HepG2 (cell line): Measurements from ENCODE around the gene MSMB. TPM values are rescaled to one million over a fixed set of nuclear protein-coding genes. Genes with fewer than 3 reads are reported as not detected.

Source experiments
- ATAC-seq: fragments of 200-7000 bp; cut with Tn5 transposase; 3 replicates; pipeline ENCODE4 v1.9.1; 2020; ENCODE audit warnings: mild to moderate bottlenecking, moderate library complexity
- BruUV-seq: library from RNA; stranded (reverse); fragments of 400-500 nt; replicated peaks from 2 replicates; lab custom pipeline; 2021; lab: Mats Ljungman, UMichigan
- CTCF ChIA-PET: fragments of 300-600 bp; formaldehyde crosslinking; extraction: SDS; loops from one replicate; lab custom pipeline; 2021; ENCODE audit warnings: low total read pairs, inconsistent platforms, low intra/inter-chr PET ratio; lab: Yijun Ruan, JAX
- POLR2A ChIA-PET: fragments of 350-600 bp; sonication (Branson Sonifier 250); formaldehyde crosslinking; loops from one replicate; lab custom pipeline; 2020; ENCODE audit warnings: antibody characterized with exemption, inconsistent platforms; lab: Yijun Ruan, JAX
- DNase-seq: peaks from one replicate; pipeline ENCODE4 v3.0.0-alpha.2; 2015; ENCODE audit warnings: low spot score
- FAIRE-seq: peaks from 3 replicates; lab custom pipeline; 2011; peaks lifted over from hg19 to GRCh38; lab: Jason Lieb, UNC
- H2AFZ ChIP-seq: one replicate; pipeline ENCODE4 v1.6.1; 2011; ENCODE audit warnings: low read length, inconsistent platforms
- H3K27ac ChIP-seq: fragments of 300-600 bp; 3 replicates; pipeline ENCODE4 v1.8.0; 2011; ENCODE audit warnings: mixed run types, mild to moderate bottlenecking, mixed read lengths, low read length, inconsistent platforms; ENCODE audit not compliant: insufficient read depth; ENCODE audit errors: extremely low read length
- H3K27me3 ChIP-seq, 2 experiments: fragments of 200-600 bp in 1 of 2; 2 replicates in 1 of 2; 3 replicates in 1 of 2; pipeline versions ENCODE4 v1.6.0 to v1.8.0; 2011; ENCODE audit warnings: low read length in 2 of 2, mild to moderate bottlenecking in 2 of 2, moderate library complexity in 2 of 2, inconsistent platforms in 1 of 2; ENCODE audit not compliant: insufficient read depth in 2 of 2, control insufficient read depth in 1 of 2
- H3K36me3 ChIP-seq, 2 experiments: fragments of 200-600 bp in 1 of 2; replicated peaks in 1 of 2; 2 replicates in 1 of 2; 3 replicates in 1 of 2; pipeline versions ENCODE4 v1.5.1 to v1.8.0; 2011; ENCODE audit warnings: low read length in 2 of 2, inconsistent platforms in 1 of 2; ENCODE audit not compliant: insufficient read depth in 2 of 2, control insufficient read depth in 1 of 2
- H3K4me1 ChIP-seq: 2 replicates; pipeline ENCODE4 v1.5.1; 2012; ENCODE audit warnings: low read length, inconsistent platforms; ENCODE audit not compliant: insufficient read depth
- H3K4me2 ChIP-seq: 2 replicates; pipeline ENCODE4 v1.6.0; 2011; ENCODE audit warnings: low read depth, low read length, inconsistent platforms
- H3K4me3 ChIP-seq, 3 experiments: fragments of 200-600 bp in 1 of 3; sonication (generic), shearing (Covaris generic) in 1 of 3; replicated peaks in 1 of 3; 2 replicates each; pipeline ENCODE4 v1.5.1; 2011 to 2016; ENCODE audit warnings: low read length in 3 of 3, inconsistent platforms in 2 of 3, low read depth in 2 of 3, mild to moderate bottlenecking in 2 of 3, control low read depth in 1 of 3, mixed read lengths in 1 of 3; ENCODE audit not compliant: insufficient read depth in 1 of 3
- H3K79me2 ChIP-seq: one replicate; pipeline ENCODE4 v1.6.1; 2011; ENCODE audit warnings: low read length, inconsistent platforms; ENCODE audit not compliant: insufficient read depth
- H3K9ac ChIP-seq: 2 replicates; pipeline ENCODE4 v1.6.0; 2011; ENCODE audit warnings: mild to moderate bottlenecking, low read depth, low read length, inconsistent platforms; ENCODE audit not compliant: insufficient read depth
- H3K9me3 ChIP-seq: 2 replicates; pipeline ENCODE4 v1.5.1; 2012; ENCODE audit warnings: mild to moderate bottlenecking, low read length
- H4K20me1 ChIP-seq: 2 replicates; pipeline ENCODE4 v1.6.0; 2011; ENCODE audit warnings: inconsistent platforms, mild to moderate bottlenecking, low read length, moderate library complexity; ENCODE audit not compliant: insufficient read depth
- AGO2 ChIP-seq: fragments of 200-400 bp; formaldehyde crosslinking; optimal IDR thresholded peaks from 2 replicates; pipeline ENCODE3; 2017; ENCODE audit warnings: mild to moderate bottlenecking, low read depth, low read length, moderate library complexity
- AHR ChIP-seq: IDR thresholded peaks from 2 replicates; pipeline ENCODE4 v1.6.1; 2018; ENCODE audit warnings: missing genetic modification reagents, missing compliant biosample characterization
- ARNT ChIP-seq: fragments of 450-650 bp; IDR thresholded peaks from 2 replicates; pipeline ENCODE4 v1.6.1; 2017
- MXD3 ChIP-seq: IDR thresholded peaks from 2 replicates; pipeline ENCODE4 v1.6.1; 2016; ENCODE audit warnings: mild to moderate bottlenecking, missing biosample characterization, missing genetic modification reagents
- NFAT5 ChIP-seq: sonication (generic); formaldehyde crosslinking; IDR thresholded peaks from 2 replicates; pipeline ENCODE4 v1.4.0; 2020; ENCODE audit warnings: missing genetic modification reagents
- NFATC3 ChIP-seq: sonication (generic); formaldehyde crosslinking; IDR thresholded peaks from 2 replicates; pipeline ENCODE4 v1.5.1; 2020; ENCODE audit warnings: mild to moderate bottlenecking, missing genetic modification reagents
- POLR2AphosphoS5 ChIP-seq: IDR thresholded peaks from 2 replicates; pipeline ENCODE4 v1.6.1; 2012; ENCODE audit warnings: low read depth, low read length
- RBM22 ChIP-seq: fragments of 200-400 bp; formaldehyde crosslinking; optimal IDR thresholded peaks from 2 replicates; pipeline ENCODE3; 2017; ENCODE audit warnings: mild to moderate bottlenecking, low read length, moderate library complexity
- RFX1 ChIP-seq: fragments of 450-650 bp; IDR thresholded peaks from 2 replicates; pipeline ENCODE4 v1.6.1; 2017
- SETDB1 ChIP-seq: sonication (generic); formaldehyde crosslinking; IDR thresholded peaks from 2 replicates; pipeline ENCODE4 v1.5.1; 2020; ENCODE audit warnings: missing genetic modification reagents, mild to moderate bottlenecking, borderline replicate concordance
- SMAD3 ChIP-seq: sonication (generic); formaldehyde crosslinking; IDR thresholded peaks from 2 replicates; pipeline ENCODE4 v1.4.0; 2020; ENCODE audit warnings: missing genetic modification reagents
- ZFP41 ChIP-seq: sonication (generic); formaldehyde crosslinking; IDR thresholded peaks from 2 replicates; pipeline ENCODE4 v1.4.0; 2020; ENCODE audit warnings: mild to moderate bottlenecking, missing genetic modification reagents, borderline replicate concordance
- ZNF160 ChIP-seq: sonication (generic); formaldehyde crosslinking; IDR thresholded peaks from 2 replicates; pipeline ENCODE4 v1.8.0; 2022; ENCODE audit warnings: mild to moderate bottlenecking, inconsistent platforms, missing genetic modification reagents
- ZNF235 ChIP-seq: sonication (generic); formaldehyde crosslinking; IDR thresholded peaks from 2 replicates; pipeline ENCODE4 v1.8.1; 2023; ENCODE audit warnings: mild to moderate bottlenecking, missing genetic modification reagents, borderline replicate concordance
- WGBS: methylation state at CpG from one replicate; pipeline ENCODE4 v1.1.6; 2017; ENCODE audit warnings: low lambda C conversion rate; 5-methylcytosine and 5-hydroxymethylcytosine counted together
- in situ Hi-C: cut with HindIII; loops from 2 replicates; pipeline ENCODE4 v1.10.0; 2017; ENCODE audit warnings: low pct_unique_long_range_greater_than_20kb; ENCODE audit not compliant: extremely low pct_ligation_motif_present
- intact Hi-C: fragments of 100-400 bp; cut with micrococcal nuclease; formaldehyde crosslinking; loops from one replicate; pipeline ENCODE4 v1.10.0; 2022; ENCODE audit not compliant: unreplicated experiment
- polyA plus RNA-seq, 8 experiments: library from polyadenylated mRNA; depleted of rRNA in 3 of 8; stranded (reverse) in 7 of 8; unstranded in 1 of 8; fragments of >200 nt; fragmentation: Illumina TruSeq in 4 of 8; extraction: Trizol in 4 of 8; gene quantifications; 2 replicates each; pipeline versions ENCODE4 v1.2.1 to v1.2.3, GENCODE V29; 2011 to 2016; ENCODE audit warnings: low read depth in 4 of 8, missing spikeins in 1 of 8, mixed read lengths in 1 of 8; ENCODE audit not compliant: insufficient read depth in 1 of 8
- total RNA-seq, 5 experiments: library from RNA; depleted of rRNA; stranded (reverse); fragments of >200 nt; fragmentation: Illumina TruSeq; extraction: Trizol; gene quantifications; 2 replicates each; pipeline ENCODE4 v1.2.3, GENCODE V29; 2016; ENCODE audit warnings: low read depth in 1 of 5

The MSMB gene
- total and polyA plus RNA-seq, 2 of the 13 experiments (the other 11 are each of a cell fraction or from before 2014, with no cell fraction given), result 0.84 TPM; not detected in 1

- no peak overlapping the region for H3K27ac ChIP-seq
- peaks cover 42% of the 10 kb centered on the region for H4K20me1 ChIP-seq
- POLR2A ChIA-PET, result interaction anchor here (0.9 to 10.6 kb wide), 4 partner anchors 8 to 26 kb away, joined by 3 to 147 read pairs (median 4); no protein-coding TSS in a partner anchor
- H3K4me1 ChIP-seq, result peaks cover 71% of the 10 kb centered on the region
- CTCF ChIA-PET, result no interaction called here
- FAIRE-seq (no peak), ATAC-seq (no peak), DNase-seq (no peak)
- no peak overlapping the region for H3K4me3 ChIP-seq
- in situ Hi-C loops, result no loop called here
- H3K36me3 ChIP-seq, result peaks cover 12 to 85% of the 10 kb centered on the region in 2 experiments
- peaks cover 31% of the 10 kb centered on the region for H3K79me2 ChIP-seq
- BruUV-seq, result no TSS peak
- no peak overlapping the region for H3K4me2 ChIP-seq
- H2AFZ ChIP-seq, result no peak overlapping the region
- H3K9ac ChIP-seq, result no peak overlapping the region
- no peaks in the 10 kb centered on the region for H3K9me3 ChIP-seq
- intact Hi-C loops, result no loop called here
- H3K27me3 ChIP-seq, result no peaks in the 10 kb centered on the region
- 96% methylated on average over 3 of the region's 3 CpGs for WGBS
- peak; percentile 17 for TF ChIP-seq RBM22
- no peak for TF ChIP-seq NFATC3 (CRISPR knock-in tag)
Observed at GRCh38 chr10:46006219-46006618, 39.9 kb downstream of the MSMB start.

- Histone ChIP-seq H3K4me2 (no peak overlapping the region), H3K9ac (no peak overlapping the region), H4K20me1 (peaks cover 35% of the 10 kb centered on the region), H3K4me3 (no peak overlapping the region), H3K4me1 (peaks cover 80% of the 10 kb centered on the region), H3K79me2 (peaks cover 26% of the 10 kb centered on the region), H3K27ac (no peak overlapping the region), H2AFZ (no peak overlapping the region), H3K36me3 (peaks cover 12 to 77% of the 10 kb centered on the region in 2 experiments), H3K9me3 (no peaks in the 10 kb centered on the region), H3K27me3 (no peaks in the 10 kb centered on the region)
- intact Hi-C loops (no loop called here), in situ Hi-C loops (no loop called here)
- FAIRE-seq, result no peak
- no peak for DNase-seq
- ChIA-PET CTCF (no interaction called here), POLR2A (interaction anchor here (1.9 to 10.6 kb wide), 2 partner anchors 16 to 26 kb away, joined by 10 to 147 read pairs; no protein-coding TSS in a partner anchor)
- ATAC-seq, result no peak
- WGBS, result 95% methylated on average over 4 of the region's 4 CpGs
- BruUV-seq, result TSS peak; percentile 42
- no peak for TF ChIP-seq NFAT5 (CRISPR knock-in tag)
- TF ChIP-seq RFX1, result no peak
- TF ChIP-seq ZFP41 (CRISPR knock-in tag), result no peak
- TF ChIP-seq ZNF160, result no peak
- peak; percentile 52 for TF ChIP-seq AGO2
- no peak for TF ChIP-seq SETDB1
- TF ChIP-seq AHR (CRISPR knock-in tag), result no peak
- TF ChIP-seq POLR2AphosphoS5, result 0 out of 2 replicates have a peak, but pooled peaks have one; percentile 34
- TF ChIP-seq RBM22, result peak; percentile 94
- TF ChIP-seq ZNF235 (CRISPR knock-in tag), result no peak
- no peak for TF ChIP-seq SMAD3
- TF ChIP-seq ARNT, result no peak
- no peak for TF ChIP-seq MXD3 (CRISPR knock-in tag)
Observed at GRCh38 chr10:46005383-46005782, 40.7 kb downstream of the MSMB start.
